Left ventricle myocardium inferior (tissue), 1 donor: ENCODE data around the gene SCN3A. TPM values are rescaled to one million over a fixed set of nuclear protein-coding genes. Genes with fewer than 3 reads are reported as not detected.

ENCODE experiments used
- DNase-seq: peaks from one replicate; pipeline ENCODE4 v3.0.0-alpha.2; 2020
- H3K27ac ChIP-seq: fragments of 200-600 bp; replicated peaks from 2 replicates; pipeline ENCODE4 v1.8.0; 2021
- H3K27me3 ChIP-seq: fragments of 200-600 bp; 2 replicates; pipeline ENCODE4 v1.8.0; 2021; ENCODE audit warnings: low read depth
- H3K36me3 ChIP-seq: fragments of 200-600 bp; 2 replicates; pipeline ENCODE4 v1.8.0; 2021
- H3K4me1 ChIP-seq: fragments of 200-600 bp; 2 replicates; pipeline ENCODE4 v1.8.0; 2021
- H3K4me3 ChIP-seq: fragments of 200-600 bp; 2 replicates; pipeline ENCODE4 v1.8.0; 2021; ENCODE audit warnings: mild to moderate bottlenecking, moderate library complexity
- H3K9me3 ChIP-seq: fragments of 200-600 bp; replicated peaks from 2 replicates; pipeline ENCODE4 v1.8.0; 2021
- CTCF ChIP-seq: fragments of 200-600 bp; IDR thresholded peaks from 2 replicates; pipeline ENCODE4 v1.8.0; 2021; ENCODE audit warnings: antibody characterized with exemption, mild to moderate bottlenecking, borderline replicate concordance
- intact Hi-C: fragments of 100-400 bp; cut with micrococcal nuclease; formaldehyde crosslinking; loops from one replicate; pipeline ENCODE4 v1.11.0; 2022
- total RNA-seq: library from RNA; stranded (reverse); fragmentation: NEBNext Ultra II Directional; extraction: Animal tissue kit (Norgen Biotek cat#: 25700); gene quantifications from one replicate; pipeline ENCODE4 v1.2.1, GENCODE V29; 2021
- donor health status: DM: no; HTN: yes; CAD: no; lungs with severe emphysema.

The SCN3A gene
- total RNA-seq, 1 donor from 2014 or later, result 0.99 TPM

DNA sequence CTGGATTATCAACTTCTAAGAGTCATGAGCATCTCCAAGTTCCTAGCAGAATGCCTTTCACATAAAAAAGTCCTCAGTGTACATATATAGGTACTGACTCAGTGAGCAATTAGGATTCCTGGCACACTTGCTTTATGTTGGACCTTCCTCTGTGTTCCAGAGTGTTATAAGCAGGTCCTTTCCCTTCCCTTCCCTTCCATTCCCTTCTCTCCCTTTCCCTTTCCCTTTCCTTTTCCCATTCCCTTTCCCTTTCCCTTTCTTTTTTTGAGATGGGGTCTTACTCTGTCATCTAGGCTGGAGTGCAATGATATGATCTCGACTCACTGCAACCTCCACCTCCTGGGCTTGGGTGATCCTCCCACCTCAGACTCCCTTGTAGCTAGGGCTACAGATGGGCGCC lies 48.7 kb downstream of the SCN3A start:
- Histone ChIP-seq H3K36me3 (no peaks in the 10 kb centered on the region), H3K27me3 (peaks cover 2% of the 10 kb centered on the region), H3K27ac (no peak overlapping the region), H3K4me1 (no peaks in the 10 kb centered on the region), H3K4me3 (no peak overlapping the region), H3K9me3 (peaks cover 4% of the 10 kb centered on the region)
- intact Hi-C loops, result no loop called here
- no peak for TF ChIP-seq CTCF
- no peak for DNase-seq

- TF ChIP-seq CTCF, result no peak
- intact Hi-C loops, result no loop called here
- Histone ChIP-seq H3K27me3 (peaks cover 4% of the 10 kb centered on the region), H3K9me3 (no peaks in the 10 kb centered on the region), H3K4me3 (no peak overlapping the region), H3K36me3 (no peaks in the 10 kb centered on the region), H3K4me1 (no peaks in the 10 kb centered on the region), H3K27ac (no peak overlapping the region)
- no peak for DNase-seq
Measured at GRCh38 chr2:165149439-165149838, 54.4 kb downstream of the SCN3A start.

GRCh38 chr2:165147186-165148045 lies 56.4 kb downstream of the SCN3A start:
- DNase-seq, result no peak
- Histone ChIP-seq H3K27ac (no peak overlapping the region), H3K4me1 (no peaks in the 10 kb centered on the region), H3K9me3 (no peaks in the 10 kb centered on the region), H3K36me3 (no peaks in the 10 kb centered on the region), H3K27me3 (peaks cover 4% of the 10 kb centered on the region), H3K4me3 (no peak overlapping the region)
- TF ChIP-seq CTCF, result no peak
- intact Hi-C loops, result no loop called here

- no peak for TF ChIP-seq CTCF
- Histone ChIP-seq H3K4me1 (no peaks in the 10 kb centered on the region), H3K4me3 (no peak overlapping the region), H3K27me3 (no peaks in the 10 kb centered on the region), H3K36me3 (no peaks in the 10 kb centered on the region), H3K9me3 (no peaks in the 10 kb centered on the region), H3K27ac (no peak overlapping the region)
- intact Hi-C loops, result no loop called here
- DNase-seq, result no peak
Measured at GRCh38 chr2:165144315-165144714, 59.5 kb downstream of the SCN3A start.

- no peak overlapping the region for H3K27ac ChIP-seq
- intact Hi-C loops, result no loop called here
- TF ChIP-seq CTCF, result peak; percentile 13
- no peaks in the 10 kb centered on the region for H3K36me3 ChIP-seq
- H3K4me1 ChIP-seq, result no peaks in the 10 kb centered on the region
- no peak for DNase-seq
- no peaks in the 10 kb centered on the region for H3K27me3 ChIP-seq
- no peak overlapping the region for H3K4me3 ChIP-seq
- no peaks in the 10 kb centered on the region for H3K9me3 ChIP-seq
Measured at GRCh38 chr2:165141601-165142354, 62.1 kb downstream of the SCN3A start.
